NCI-H146 treated with DMSO at 0.1 percent for 48 hours (cell line): ENCODE measurements around the gene GHSR.
A peak's percentile ranks its signal among the peaks of the same experiment; 100 is the strongest.

Experiments used
- DNase-seq: peaks from one replicate; lab custom pipeline; 2025; ENCODE audit not compliant: unreplicated experiment; lab: John Stamatoyannopoulos, UW

The GHSR gene

GRCh38 chr3:172438186-172438585 lies 10.1 kb downstream of the GHSR start:
- DNase-seq, result no peak

DNA sequence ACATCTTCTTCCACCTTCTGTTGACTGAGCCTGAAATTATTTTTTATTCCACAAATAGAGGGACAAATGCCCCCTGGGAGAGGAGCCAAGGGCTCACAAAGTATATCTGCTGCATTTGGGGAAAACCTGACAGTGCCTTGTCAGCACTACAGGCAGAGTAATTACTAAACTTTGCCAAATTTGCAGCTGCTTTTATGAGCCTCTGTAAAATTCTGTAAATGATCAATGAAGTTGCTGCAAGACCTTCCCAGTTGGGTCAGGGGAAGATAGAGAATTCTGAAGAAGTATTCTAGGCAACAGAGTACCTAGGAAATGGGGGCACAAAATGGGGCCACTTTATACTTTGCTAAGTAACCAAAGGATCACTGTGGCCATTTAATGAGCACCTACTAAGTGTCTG lies 10.5 kb downstream of the GHSR start:
- no peak for DNase-seq

DNA sequence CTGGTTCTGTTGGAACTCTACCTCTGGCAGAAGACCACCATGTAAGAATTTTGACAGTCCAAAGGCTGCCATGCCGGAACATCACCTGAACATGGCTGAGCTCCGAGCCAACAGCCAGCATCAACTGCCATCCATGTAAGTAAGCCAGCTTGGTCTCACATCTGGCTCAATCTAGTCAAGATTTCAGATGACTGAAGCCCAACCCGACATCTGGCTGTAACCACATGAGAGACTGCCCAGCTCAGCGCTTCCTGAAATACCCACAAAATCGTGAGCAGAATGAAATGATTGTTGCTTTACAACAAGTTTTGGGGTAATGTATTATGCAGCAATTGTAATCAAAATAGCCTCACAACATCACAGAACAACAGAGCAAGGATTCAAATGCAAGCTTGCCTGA lies 32.9 kb downstream of the GHSR start:
- DNase-seq, result no peak

DNA sequence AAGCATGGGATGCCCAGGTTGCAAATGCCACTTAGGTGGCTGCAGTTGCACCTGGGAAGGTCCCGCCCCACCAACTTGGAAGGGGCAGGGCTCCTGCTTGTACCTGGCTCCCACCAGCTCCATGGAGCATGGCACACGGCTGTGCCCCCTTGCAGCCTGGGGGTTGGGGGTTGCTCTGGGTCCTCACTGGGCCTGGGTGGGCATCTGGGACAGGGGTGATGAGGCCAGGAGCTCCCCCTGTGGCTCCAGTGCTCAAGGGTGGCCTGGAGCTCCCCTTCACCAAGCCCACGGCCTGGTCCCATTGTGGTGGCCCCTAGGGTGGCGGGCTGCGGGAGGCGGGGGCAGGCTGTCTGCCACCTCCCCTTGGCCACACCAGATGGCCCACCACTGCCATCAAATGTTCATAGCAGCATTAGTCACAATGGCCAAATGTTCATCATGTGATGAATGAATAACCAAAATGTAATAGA lies 36.7 kb downstream of the GHSR start:
- DNase-seq, result no peak

DNA sequence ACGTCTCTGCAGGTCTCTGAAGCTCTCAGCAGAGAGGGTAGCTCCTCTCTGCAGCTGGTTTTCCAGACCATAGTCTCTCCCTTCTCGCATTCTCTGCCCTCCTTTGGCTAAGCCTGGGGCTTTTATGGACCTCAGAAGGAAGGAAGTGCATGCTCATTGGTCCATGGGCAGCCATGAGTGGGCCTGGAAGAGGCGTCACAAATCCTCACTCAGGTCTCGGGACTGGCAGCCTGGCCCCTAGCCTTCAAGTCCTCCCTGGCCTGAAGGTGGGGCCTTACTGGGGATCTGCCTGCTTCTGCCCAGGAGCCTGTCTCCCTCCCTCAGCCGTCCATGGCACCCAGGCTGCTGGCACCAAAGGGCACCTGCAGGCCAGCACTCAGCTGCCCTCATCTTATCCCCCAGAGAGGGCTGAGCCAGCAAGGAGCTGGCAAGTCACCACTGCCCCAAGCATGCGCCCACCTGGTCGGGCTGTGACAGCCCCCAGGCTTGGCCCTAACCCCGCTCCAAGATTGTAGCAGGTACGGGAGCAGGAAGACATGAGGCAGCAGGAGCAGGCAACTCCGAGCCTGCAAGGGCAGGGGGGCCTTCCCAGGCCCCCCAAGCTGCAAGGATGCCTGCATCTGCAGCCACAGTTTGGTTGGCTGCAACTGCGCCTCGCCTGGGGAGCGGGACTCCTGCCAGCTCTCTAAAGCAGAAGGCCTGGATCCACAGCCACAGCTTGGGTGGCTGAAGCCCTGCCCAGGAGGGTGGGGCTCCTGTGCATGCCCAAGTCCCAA lies 37.4 kb downstream of the GHSR start:
- no peak for DNase-seq

DNA sequence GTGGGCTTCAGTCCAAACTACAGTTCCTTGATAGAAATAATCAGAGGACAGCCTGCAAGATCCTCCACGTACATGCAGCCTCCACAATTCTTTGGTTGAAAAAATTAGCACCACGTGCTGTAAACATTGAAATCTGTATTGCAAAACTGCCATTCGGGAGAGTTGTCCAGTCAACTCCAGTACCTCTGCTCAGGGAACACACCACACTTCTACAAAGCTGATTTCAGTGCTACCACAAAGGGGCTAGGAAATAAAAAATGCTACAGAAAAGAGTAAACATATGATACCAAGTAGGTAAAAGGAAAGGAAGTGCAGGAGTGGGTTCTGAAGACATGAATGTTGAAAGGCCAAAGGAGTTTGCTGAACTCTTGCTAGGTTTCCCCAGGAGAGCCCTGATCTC lies 40.4 kb downstream of the GHSR start:
- no peak for DNase-seq

GRCh38 chr3:172405914-172406313 lies 42.3 kb downstream of the GHSR start:
- no peak for DNase-seq

DNA sequence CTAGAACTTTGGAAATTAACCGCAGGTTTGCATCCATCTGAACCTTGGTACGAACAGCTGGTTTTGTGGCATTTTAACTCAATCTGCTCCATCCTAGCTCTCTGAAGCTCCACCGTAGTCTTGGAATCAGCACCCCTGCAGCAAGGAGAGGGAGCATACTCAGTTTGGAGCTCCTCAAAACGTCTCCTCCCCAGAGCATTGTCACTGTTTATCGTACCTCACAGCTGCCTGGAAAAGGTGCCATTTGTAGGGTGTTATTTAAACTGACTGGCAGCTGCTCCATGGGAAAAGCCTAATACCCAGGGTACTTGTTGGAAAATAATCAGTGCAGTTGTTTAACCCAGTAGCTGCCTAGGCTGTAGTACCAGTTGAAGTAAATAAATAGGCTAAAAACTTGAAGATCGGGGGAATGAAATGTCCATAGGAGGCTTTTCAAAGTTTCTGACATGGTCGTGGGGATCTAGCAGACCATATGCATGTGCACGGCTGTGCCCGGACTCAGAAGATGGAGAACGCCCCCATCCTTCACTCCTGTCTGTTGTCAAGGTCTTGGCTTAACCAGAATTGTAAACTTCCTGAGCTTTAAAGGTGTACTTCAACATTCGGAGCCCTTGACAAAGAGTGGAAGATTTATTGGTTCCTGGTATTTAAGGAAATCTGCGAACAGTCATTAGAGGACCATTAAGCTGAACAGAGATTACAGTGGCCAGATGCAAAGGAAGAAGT lies 43.9 kb downstream of the GHSR start:
- DNase-seq, result no peak

- no peak for DNase-seq
Measured at GRCh38 chr3:172402892-172403643, 45.2 kb downstream of the GHSR start.

DNA sequence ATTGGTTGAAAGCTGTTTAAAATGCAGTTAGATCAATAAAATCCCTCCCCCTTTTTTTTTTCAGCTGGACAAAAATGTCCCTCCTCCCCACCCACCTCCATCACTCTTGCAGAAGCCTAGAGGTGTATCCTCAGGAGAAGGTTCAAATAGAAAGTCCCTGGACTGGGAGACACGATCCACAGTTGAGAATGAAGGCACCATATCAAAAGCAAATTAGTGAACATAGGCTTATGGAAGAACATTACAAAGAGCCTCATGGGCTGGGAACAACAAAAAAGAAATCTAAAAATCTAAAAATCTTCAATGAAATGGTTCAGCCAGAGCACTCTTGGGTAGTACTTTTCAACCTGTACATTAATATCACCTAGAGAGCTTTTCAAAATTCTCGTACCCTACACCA lies 46.2 kb downstream of the GHSR start:
- no peak for DNase-seq

- no peak for DNase-seq
Measured at GRCh38 chr3:172398484-172398883, 49.8 kb downstream of the GHSR start.

DNA sequence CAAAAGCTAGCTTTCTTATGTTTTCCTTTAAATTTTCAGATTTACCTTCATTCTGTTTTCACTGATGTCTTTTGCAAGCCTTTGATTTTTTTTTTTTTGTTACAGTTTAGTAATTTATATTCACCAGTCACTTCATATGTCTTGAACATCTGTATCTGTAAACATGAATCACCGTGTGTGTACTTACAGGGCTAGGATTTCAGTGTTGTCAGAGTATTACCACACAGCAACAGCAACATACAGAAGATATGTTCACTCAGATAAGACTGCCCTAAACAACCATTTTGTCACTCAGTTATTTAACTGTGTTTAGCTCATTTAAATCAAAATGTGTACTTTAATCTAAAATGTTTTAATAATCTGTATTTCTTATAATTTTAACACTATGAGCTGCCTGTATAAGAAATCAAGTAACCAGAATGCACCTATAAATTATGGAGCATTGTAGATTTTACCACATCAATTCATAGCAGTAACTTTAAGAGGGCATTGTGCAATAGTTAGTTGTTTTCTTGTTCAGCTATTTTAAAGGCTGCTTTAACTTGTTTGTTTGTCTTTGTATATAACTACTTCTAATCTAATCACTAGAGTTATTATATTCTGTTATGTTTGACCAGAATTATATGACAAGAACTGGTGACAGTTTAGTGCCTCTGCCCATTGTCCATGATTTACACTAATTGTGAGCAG lies 50.4 kb downstream of the GHSR start:
- peak; percentile 46 for DNase-seq

- DNase-seq, result no peak
Measured at GRCh38 chr3:172396400-172396799, 51.9 kb downstream of the GHSR start.

DNA sequence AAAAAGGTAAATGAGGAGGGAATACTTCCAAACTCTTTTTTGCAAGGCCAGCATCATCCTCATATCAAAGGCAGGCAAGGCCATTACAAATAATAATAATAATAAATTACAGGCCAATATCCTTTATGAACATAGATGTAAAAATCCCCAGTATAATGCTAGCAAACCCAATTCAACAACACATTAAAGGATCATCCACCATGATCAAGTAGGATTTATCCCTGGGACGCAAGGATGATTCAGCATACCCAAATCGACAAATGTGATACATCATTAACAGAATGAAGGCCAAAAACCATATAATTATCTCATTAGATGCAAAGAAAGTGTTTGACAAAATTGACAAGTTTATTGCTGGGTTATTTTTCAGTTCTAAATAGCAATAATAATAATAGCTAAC lies 53.6 kb downstream of the GHSR start:
- DNase-seq, result peak; percentile 76
